ENCODE measurements around the gene EFNA3.

EFNA3 gene

GRCh38 chr1:155034318-155035208 is 44.1 kb upstream of the EFNA3 start:
- no peak overlapping the region for H3K4me3 ChIP-seq (replicated peaks; ENCODE audit: low read depth, low read length)
- DNase-seq (ENCODE audit: low read depth), result no peak
- TF ChIP-seq CTCF (IDR thresholded peaks at IDR 0.05; ENCODE audit: low read length, missing control alignments), result no peak

GRCh38 chr1:155035936-155036335 is 42.7 kb upstream of the EFNA3 start:
- DNase-seq (ENCODE audit: low read depth), result no peak
- H3K4me3 ChIP-seq (replicated peaks; ENCODE audit: low read depth, low read length), result no peak overlapping the region
- TF ChIP-seq CTCF (IDR thresholded peaks at IDR 0.05; ENCODE audit: low read length, missing control alignments), result no peak

GRCh38 chr1:155037043-155037442 is 41.6 kb upstream of the EFNA3 start:
- no peak overlapping the region for H3K4me3 ChIP-seq (replicated peaks; ENCODE audit: low read depth, low read length)
- DNase-seq (ENCODE audit: low read depth), result no peak
- TF ChIP-seq CTCF (IDR thresholded peaks at IDR 0.05; ENCODE audit: low read length, missing control alignments), result no peak

GRCh38 chr1:155037851-155038441 is 40.7 kb upstream of the EFNA3 start:
- no peak overlapping the region for H3K4me3 ChIP-seq (replicated peaks; ENCODE audit: low read depth, low read length)
- no peak for TF ChIP-seq CTCF (IDR thresholded peaks at IDR 0.05; ENCODE audit: low read length, missing control alignments)
- DNase-seq (ENCODE audit: low read depth), result no peak

GRCh38 chr1:155038602-155039307 is 39.9 kb upstream of the EFNA3 start:
- no peak overlapping the region for H3K4me3 ChIP-seq (replicated peaks; ENCODE audit: low read depth, low read length)
- no peak for DNase-seq (ENCODE audit: low read depth)
- TF ChIP-seq CTCF (IDR thresholded peaks at IDR 0.05; ENCODE audit: low read length, missing control alignments), result no peak

- TF ChIP-seq CTCF (IDR thresholded peaks at IDR 0.05; ENCODE audit: low read length, missing control alignments), result no peak
- DNase-seq (ENCODE audit: low read depth), result no peak
- H3K4me3 ChIP-seq (replicated peaks; ENCODE audit: low read depth, low read length), result no peak overlapping the region
Observed at GRCh38 chr1:155039308-155039669, 39.3 kb upstream of the EFNA3 start.

All from fibroblast of pulmonary artery (primary cell).